Tibial nerve (tissue), 4 donors: ENCODE results near the gene CPNE8.

Experiments used
- EP300 ChIP-seq, 2 donors: sonication (generic); formaldehyde crosslinking; IDR thresholded peaks; one replicate each; pipeline ENCODE4 v1.6.1; 2017; ENCODE audit warnings: antibody characterized with exemption in 2 of 2, mild to moderate bottlenecking in 1 of 2
- POLR2A ChIP-seq, 2 donors: fragments of 450-650 bp; IDR thresholded peaks; one replicate each; pipeline ENCODE4 v1.6.1; 2017; ENCODE audit warnings: antibody characterized with exemption in 2 of 2, mild to moderate bottlenecking in 2 of 2, moderate library complexity in 2 of 2
- TF ChIP-seq, protein P1 (sequence below), 5 experiments: fragments of 200-600 bp in 3 of 5; fragments of 450-650 bp in 2 of 5; sonication (generic) in 3 of 5; IDR thresholded peaks; one replicate each; pipeline ENCODE4 v1.5.1; 2016 to 2019; ENCODE audit warnings: antibody characterized with exemption in 5 of 5, mild to moderate bottlenecking in 3 of 5, moderate library complexity in 2 of 5

DNA sequence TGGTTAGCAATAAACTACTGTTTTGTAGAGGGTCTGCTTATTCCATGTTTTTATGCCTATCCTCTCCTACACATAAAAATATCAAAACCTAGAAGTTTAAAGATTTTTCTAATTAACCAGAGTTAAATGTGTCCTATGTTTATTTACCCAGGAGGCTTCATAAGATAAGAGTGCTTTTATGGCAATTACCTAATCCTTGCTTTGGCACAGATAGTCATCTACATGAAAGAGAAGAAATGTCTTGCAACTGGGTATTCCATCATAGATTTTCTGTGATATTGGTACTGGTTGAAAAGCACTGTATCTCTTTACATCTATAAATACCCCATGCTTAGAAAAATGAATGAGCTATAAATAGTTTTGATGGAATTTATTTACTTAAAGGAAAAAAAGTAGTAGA, 277.1 kb downstream of the CPNE8 start:
- TF ChIP-seq, protein P1, sequence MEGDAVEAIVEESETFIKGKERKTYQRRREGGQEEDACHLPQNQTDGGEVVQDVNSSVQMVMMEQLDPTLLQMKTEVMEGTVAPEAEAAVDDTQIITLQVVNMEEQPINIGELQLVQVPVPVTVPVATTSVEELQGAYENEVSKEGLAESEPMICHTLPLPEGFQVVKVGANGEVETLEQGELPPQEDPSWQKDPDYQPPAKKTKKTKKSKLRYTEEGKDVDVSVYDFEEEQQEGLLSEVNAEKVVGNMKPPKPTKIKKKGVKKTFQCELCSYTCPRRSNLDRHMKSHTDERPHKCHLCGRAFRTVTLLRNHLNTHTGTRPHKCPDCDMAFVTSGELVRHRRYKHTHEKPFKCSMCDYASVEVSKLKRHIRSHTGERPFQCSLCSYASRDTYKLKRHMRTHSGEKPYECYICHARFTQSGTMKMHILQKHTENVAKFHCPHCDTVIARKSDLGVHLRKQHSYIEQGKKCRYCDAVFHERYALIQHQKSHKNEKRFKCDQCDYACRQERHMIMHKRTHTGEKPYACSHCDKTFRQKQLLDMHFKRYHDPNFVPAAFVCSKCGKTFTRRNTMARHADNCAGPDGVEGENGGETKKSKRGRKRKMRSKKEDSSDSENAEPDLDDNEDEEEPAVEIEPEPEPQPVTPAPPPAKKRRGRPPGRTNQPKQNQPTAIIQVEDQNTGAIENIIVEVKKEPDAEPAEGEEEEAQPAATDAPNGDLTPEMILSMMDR (IDR thresholded peaks at IDR 0.05): no peak
- TF ChIP-seq POLR2A (IDR thresholded peaks at IDR 0.05) (no peak), EP300 (IDR thresholded peaks at IDR 0.05) (no peak)
